NCI-H446 (cell line): ENCODE measurements around the gene FAM170B.

Experiments used
- DNase-seq, 2 experiments: peaks; one replicate each; lab custom pipeline; 2025; lab: John Stamatoyannopoulos, UW

The FAM170B gene

DNA sequence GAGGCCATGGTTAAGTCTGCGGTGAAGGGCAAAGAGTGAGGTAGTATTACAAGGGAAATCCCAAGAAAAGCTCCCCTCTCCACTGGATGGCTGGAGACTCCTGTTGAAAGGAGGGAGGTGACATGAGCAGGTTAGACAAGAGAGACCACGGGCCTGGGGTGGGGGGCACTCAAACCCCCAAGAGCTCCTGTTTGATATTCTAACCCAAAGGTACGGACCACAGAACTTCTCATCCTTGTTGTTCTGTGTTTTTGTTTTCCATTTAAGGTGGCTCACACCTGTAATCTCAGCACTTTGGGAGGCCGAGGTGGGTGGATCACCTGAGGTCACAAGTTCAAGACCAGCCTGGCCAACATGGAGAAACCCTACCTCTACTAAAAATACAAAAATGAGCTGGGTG is 30.1 kb downstream of the FAM170B start:
- no peak for DNase-seq

- DNase-seq: no peak
Measured at GRCh38 chr10:49099046-49099445, 34.8 kb downstream of the FAM170B start.

- no peak for DNase-seq
Measured at GRCh38 chr10:49096890-49097445, 36.9 kb downstream of the FAM170B start.

DNA sequence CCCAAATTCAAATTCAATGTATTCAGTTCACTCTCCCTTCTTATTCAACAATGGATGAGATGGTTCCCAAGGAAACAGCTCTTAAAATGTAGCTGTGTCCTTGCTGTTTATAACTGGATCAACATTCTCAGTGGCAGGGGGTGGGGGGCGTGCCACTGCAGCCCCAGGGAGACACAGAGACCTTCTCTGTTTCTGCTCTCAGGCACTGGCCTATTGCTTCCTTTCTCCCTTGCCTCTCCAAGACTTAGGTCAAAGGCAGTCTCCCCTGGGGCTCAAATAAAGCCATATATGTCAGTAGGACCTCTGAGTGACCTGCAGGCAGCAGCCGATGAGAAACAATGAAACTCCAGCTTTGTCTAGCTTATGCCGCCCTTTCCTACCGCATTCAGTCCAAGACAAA is 39.2 kb downstream of the FAM170B start:
- no peak for DNase-seq

DNA sequence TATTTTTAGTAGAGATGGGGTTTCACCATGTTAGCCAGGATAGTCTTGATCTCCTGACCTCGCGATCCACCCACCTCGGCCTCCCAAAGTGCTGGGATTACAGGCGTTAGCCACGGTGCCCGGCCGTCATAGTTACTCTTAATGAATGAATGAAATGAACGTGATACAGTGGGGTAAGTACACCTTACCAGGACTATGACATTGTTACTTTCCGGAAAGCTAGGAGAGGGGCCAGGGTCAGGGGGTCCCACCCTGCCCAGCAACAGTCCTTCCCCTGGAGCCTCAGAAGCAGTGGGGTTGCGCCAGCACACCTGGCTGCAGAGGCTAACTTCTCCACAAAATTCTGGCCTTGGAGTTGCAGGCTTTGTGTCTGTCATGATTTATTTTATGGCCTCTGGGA is 39.9 kb downstream of the FAM170B start:
- DNase-seq: no peak

DNA sequence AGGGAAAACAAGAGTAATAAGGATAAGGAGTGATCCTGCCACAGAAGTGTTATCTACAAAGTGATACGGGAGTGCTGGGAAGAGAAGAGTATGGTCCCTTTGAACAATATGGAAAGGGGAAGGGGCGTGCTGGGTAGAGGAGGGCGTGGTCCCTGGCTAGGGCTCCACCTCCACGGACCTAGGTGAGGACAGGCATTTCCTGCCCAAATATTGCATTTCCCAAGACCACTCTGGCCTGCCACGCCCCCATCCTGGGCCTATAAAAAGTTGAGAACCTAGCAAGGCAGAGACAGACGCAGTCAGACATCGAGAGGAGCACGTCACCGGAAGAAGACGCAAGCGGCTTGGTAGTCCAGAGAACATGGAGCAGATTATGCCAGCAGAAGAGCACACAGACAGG is 41.3 kb downstream of the FAM170B start:
- no peak for DNase-seq

- no peak for DNase-seq
Measured at GRCh38 chr10:49091450-49092210, 42.2 kb downstream of the FAM170B start.

GRCh38 chr10:49090696-49091380 is 43.0 kb downstream of the FAM170B start:
- DNase-seq: no peak

DNA sequence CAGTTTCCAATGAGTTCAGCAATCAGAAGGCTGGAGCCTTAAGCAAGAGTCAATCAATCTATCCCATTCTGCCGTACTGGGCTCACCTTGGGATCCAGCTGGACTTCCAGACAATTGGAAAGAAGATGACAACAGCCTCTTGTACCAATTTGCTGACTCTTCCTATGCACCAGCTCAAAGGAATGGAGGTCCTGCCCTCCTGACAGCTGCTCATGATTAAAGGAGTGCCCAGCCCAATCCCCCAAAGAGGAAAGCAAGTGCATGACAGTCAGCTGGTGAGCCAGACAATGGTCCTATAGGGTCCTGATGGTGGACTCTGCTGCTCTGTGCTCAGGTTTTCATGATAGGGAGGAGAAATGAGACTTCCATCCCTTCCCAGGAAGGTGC is 43.6 kb downstream of the FAM170B start:
- no peak for DNase-seq

- DNase-seq: no peak
Measured at GRCh38 chr10:49089557-49090188, 44.1 kb downstream of the FAM170B start.

DNA sequence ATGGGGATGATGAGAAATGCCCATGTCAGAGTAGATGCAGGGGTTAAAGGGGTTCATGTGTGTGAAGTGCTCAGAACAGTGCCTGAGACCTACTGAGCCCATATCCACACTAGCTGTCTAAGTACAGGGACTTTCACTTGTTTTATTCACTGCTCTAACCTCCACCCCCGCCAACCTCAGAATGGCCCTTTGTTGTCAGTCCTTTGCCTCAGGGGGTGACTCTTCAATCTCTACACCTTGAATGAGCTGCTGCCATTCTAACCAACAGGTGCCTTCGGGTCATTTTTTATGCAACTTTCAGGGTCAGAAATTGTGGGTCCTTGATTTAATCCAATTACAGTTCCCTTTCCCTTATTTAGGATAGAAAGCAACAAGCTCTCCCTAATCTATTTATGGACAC is 44.7 kb downstream of the FAM170B start:
- DNase-seq: no peak

DNA sequence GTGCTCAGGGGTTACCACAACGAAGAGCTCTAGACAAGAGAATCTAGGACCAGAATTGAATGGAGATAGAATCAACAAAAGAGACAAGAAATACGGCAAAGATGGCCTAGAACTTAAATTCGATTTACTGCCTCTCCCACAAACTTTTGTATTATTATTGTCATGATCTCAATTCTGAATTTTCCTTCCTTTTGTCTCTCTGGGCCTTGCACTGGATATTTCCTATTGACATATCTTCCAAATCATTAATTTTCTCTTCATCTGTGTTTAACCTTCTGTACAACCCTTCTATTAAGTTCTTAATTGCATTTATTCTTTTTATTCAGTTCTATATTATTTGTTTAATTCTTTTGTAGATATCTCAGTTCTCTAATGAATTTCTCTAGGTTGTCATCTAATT is 46.9 kb downstream of the FAM170B start:
- no peak for DNase-seq

- peak in 1 of 2 experiments; percentile 18 for DNase-seq
Measured at GRCh38 chr10:49083261-49083660, 50.6 kb downstream of the FAM170B start.

DNA sequence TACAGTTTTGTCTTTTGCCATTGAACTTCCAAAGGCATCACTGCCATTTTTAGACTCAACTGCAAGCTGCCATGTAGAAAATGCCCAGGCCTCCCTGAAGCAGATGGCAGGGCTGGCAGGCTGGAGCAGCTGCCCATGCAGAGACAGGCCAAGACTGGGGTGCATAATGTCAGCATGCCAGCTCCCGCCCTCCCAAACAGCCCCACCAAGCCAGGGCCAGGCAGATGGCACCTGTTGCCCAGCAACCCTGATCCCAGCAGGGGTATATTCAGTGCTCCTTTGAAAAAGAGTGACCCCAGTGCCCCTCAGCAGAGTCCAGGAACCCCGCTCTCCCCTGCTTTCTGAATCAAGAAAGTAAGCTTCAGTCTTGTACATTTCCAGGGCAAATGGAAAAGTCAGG is 51.1 kb downstream of the FAM170B start:
- DNase-seq: peak; percentile 6 to 73

GRCh38 chr10:49081547-49082275 is 52.1 kb downstream of the FAM170B start:
- DNase-seq: peak in 1 of 2 experiments; percentile 9
